IMR-90 (cell line): ENCODE measurements around the gene RXRB. TPM values are rescaled to one million over a fixed set of nuclear protein-coding genes. Genes with fewer than 3 reads are reported as not detected.
A peak's percentile ranks its signal among the peaks of the same experiment; 100 is the strongest.

Source experiments
- ATAC-seq: fragments of 200-7000 bp; cut with Tn5 transposase; 2 replicates; pipeline ENCODE4 v1.9.1; 2020; ENCODE audit warnings: low read depth, mild to moderate bottlenecking, moderate library complexity
- BruUV-seq: library from RNA; stranded (reverse); fragments of 400-500 nt; replicated peaks from 2 replicates; lab custom pipeline; 2021; lab: Mats Ljungman, UMichigan
- CTCF ChIA-PET: fragments of 300-600 bp; formaldehyde crosslinking; extraction: SDS; loops from one replicate; lab custom pipeline; 2021; ENCODE audit warnings: antibody characterized with exemption; lab: Yijun Ruan, JAX
- POLR2A ChIA-PET: fragments of 300-600 bp; sonication (Branson Sonifier 250); formaldehyde crosslinking; loops from one replicate; lab custom pipeline; 2022; ENCODE audit warnings: antibody characterized with exemption; ENCODE audit not compliant: unreplicated experiment; lab: Charles Lee
- DNase-seq: peaks from one replicate; pipeline ENCODE4 v3.0.0; 2013
- H2AFZ ChIP-seq: replicated peaks from 2 replicates; pipeline ENCODE3; 2013; ENCODE audit warnings: low read length, mild to moderate bottlenecking; ENCODE audit not compliant: poor library complexity
- H2AK5ac ChIP-seq: 2 replicates; pipeline ENCODE4 v1.6.1; 2013; ENCODE audit warnings: low read depth, low read length, inconsistent platforms
- H2AK9ac ChIP-seq: replicated peaks from 2 replicates; pipeline ENCODE3; 2013; ENCODE audit warnings: mild to moderate bottlenecking, low read depth, low read length, moderate library complexity; ENCODE audit not compliant: poor library complexity
- H2BK120ac ChIP-seq: 2 replicates; pipeline ENCODE4 v1.6.1; 2013; ENCODE audit warnings: low read depth, low read length, inconsistent platforms
- H2BK15ac ChIP-seq: 3 replicates; pipeline ENCODE4 v1.6.1; 2013; ENCODE audit warnings: low read depth, low read length, inconsistent platforms
- H2BK20ac ChIP-seq: 2 replicates; pipeline ENCODE4 v1.6.1; 2013; ENCODE audit warnings: low read depth, mild to moderate bottlenecking, inconsistent platforms, low read length, moderate library complexity
- H2BK5ac ChIP-seq: 2 replicates; pipeline ENCODE4 v1.6.1; 2013; ENCODE audit warnings: mild to moderate bottlenecking, low read depth, low read length, inconsistent platforms; ENCODE audit not compliant: poor library complexity, severe bottlenecking
- H3K14ac ChIP-seq: replicated peaks from 2 replicates; pipeline ENCODE4 v1.6.1; 2013; ENCODE audit warnings: low read depth, low read length, inconsistent platforms
- H3K18ac ChIP-seq: 2 replicates; pipeline ENCODE4 v1.6.1; 2013; ENCODE audit warnings: low read depth, low read length, control low read depth
- H3K23ac ChIP-seq: 2 replicates; pipeline ENCODE4 v1.6.1; 2013; ENCODE audit warnings: low read depth, low read length, inconsistent platforms
- H3K27ac ChIP-seq: 2 replicates; pipeline ENCODE4 v1.5.1; 2013; ENCODE audit warnings: mild to moderate bottlenecking, control low read depth, low read length; ENCODE audit not compliant: insufficient read depth
- H3K27me3 ChIP-seq: 2 replicates; pipeline ENCODE4 v1.6.1; 2013; ENCODE audit warnings: low read length; ENCODE audit not compliant: control insufficient read depth, insufficient read depth
- H3K36me3 ChIP-seq: 2 replicates; pipeline ENCODE4 v1.6.1; 2013; ENCODE audit warnings: low read length, mixed read lengths; ENCODE audit not compliant: control insufficient read depth, insufficient read depth
- H3K4ac ChIP-seq: 2 replicates; pipeline ENCODE4 v1.6.1; 2013; ENCODE audit warnings: low read depth, low read length, inconsistent platforms
- H3K4me1 ChIP-seq: 2 replicates; pipeline ENCODE4 v1.6.1; 2013; ENCODE audit warnings: low read length, mixed read lengths; ENCODE audit not compliant: control insufficient read depth, insufficient read depth
- H3K4me2 ChIP-seq: 2 replicates; pipeline ENCODE4 v1.6.1; 2013; ENCODE audit warnings: low read depth, mild to moderate bottlenecking, control low read depth, low read length, moderate library complexity
- H3K4me3 ChIP-seq: 2 replicates; pipeline ENCODE4 v1.5.1; 2013; ENCODE audit warnings: low read depth, mild to moderate bottlenecking, control low read depth, low read length, moderate library complexity; ENCODE audit not compliant: insufficient read depth
- H3K56ac ChIP-seq: 2 replicates; pipeline ENCODE4 v1.6.1; 2013; ENCODE audit warnings: low read length, inconsistent platforms; ENCODE audit not compliant: insufficient read depth; ENCODE audit errors: extremely low read depth
- H3K79me1 ChIP-seq, 2 experiments: 2 replicates each; pipeline ENCODE4 v1.6.1; 2013; ENCODE audit warnings: low read length in 2 of 2, inconsistent platforms in 1 of 2, low read depth in 1 of 2
- H3K9ac ChIP-seq: 2 replicates; pipeline ENCODE4 v1.6.1; 2013; ENCODE audit warnings: low read depth, low read length, control low read depth
- H3K9me1 ChIP-seq: 2 replicates; pipeline ENCODE4 v1.6.1; 2013; ENCODE audit warnings: low read length, inconsistent platforms; ENCODE audit not compliant: insufficient read depth
- H3K9me3 ChIP-seq: 2 replicates; pipeline ENCODE4 v1.6.1; 2013; ENCODE audit warnings: low read length; ENCODE audit not compliant: control insufficient read depth, insufficient read depth
- H4K20me1 ChIP-seq: 2 replicates; pipeline ENCODE4 v1.6.1; 2013; ENCODE audit warnings: low read length, inconsistent platforms; ENCODE audit not compliant: insufficient read depth
- H4K5ac ChIP-seq: 2 replicates; pipeline ENCODE4 v1.6.1; 2013; ENCODE audit warnings: mild to moderate bottlenecking, low read depth, low read length, control low read depth
- H4K8ac ChIP-seq, 2 experiments: 2 replicates each; pipeline ENCODE4 v1.6.1; 2013; ENCODE audit warnings: low read depth in 2 of 2, low read length in 2 of 2, control low read depth in 1 of 2, inconsistent platforms in 1 of 2
- H4K91ac ChIP-seq: 2 replicates; pipeline ENCODE4 v1.6.1; 2013; ENCODE audit warnings: low read depth, low read length, inconsistent platforms; ENCODE audit not compliant: insufficient read depth
- CHD1 ChIP-seq: IDR thresholded peaks from 2 replicates; pipeline ENCODE4 v1.6.1; 2012; ENCODE audit warnings: low read depth, low read length, improper control_type of control experiment
- MAZ ChIP-seq: IDR thresholded peaks from 2 replicates; pipeline ENCODE4 v1.6.1; 2012; ENCODE audit warnings: low read depth, mild to moderate bottlenecking, low read length, improper control_type of control experiment, moderate library complexity, borderline replicate concordance
- NFE2L2 ChIP-seq: fragments of 150-350 bp; IDR thresholded peaks from 2 replicates; pipeline ENCODE4 v1.6.1; 2016; ENCODE audit warnings: low read depth, mild to moderate bottlenecking, low read length
- USF2 ChIP-seq: fragments of 150-350 bp; IDR thresholded peaks from 2 replicates; pipeline ENCODE4 v1.6.1; 2017; ENCODE audit warnings: mild to moderate bottlenecking, antibody characterized with exemption, low read length, low read depth
- WGBS, 2 experiments: methylation state at CpG; one replicate each; pipeline versions ENCODE4 v1.1.5 to v1.1.7; 2013; ENCODE audit warnings: missing lambda C conversion rate in 2 of 2; ENCODE audit not compliant: insufficient read length in 1 of 2; ENCODE audit errors: extremely low coverage in 2 of 2; 5-methylcytosine and 5-hydroxymethylcytosine counted together
- dilution Hi-C: fragments of 300-500 bp; cut with HindIII; formaldehyde crosslinking; loops from one replicate; pipeline ENCODE4 v1.14.3; 2018; ENCODE audit warnings: low sequenced_read_pairs; ENCODE audit not compliant: unreplicated experiment
- in situ Hi-C: fragments of 300-500 bp; cut with MboI; formaldehyde crosslinking; loops from 3 replicates; pipeline ENCODE4 v1.14.3; 2019; ENCODE audit warnings: low sequenced_read_pairs, inconsistent platforms, mixed read lengths
- intact Hi-C: fragments of 100-400 bp; cut with micrococcal nuclease; formaldehyde crosslinking; loops from 2 replicates; pipeline ENCODE4 v1.10.0; 2022
- polyA plus RNA-seq, 3 experiments: library from polyadenylated mRNA; depleted of rRNA; stranded (reverse); fragments of >200 nt; gene quantifications; 2 replicates each; pipeline ENCODE4 v1.2.3, GENCODE V29; 2012; ENCODE audit warnings: low replicate concordance in 1 of 3
- total RNA-seq: library from RNA; depleted of rRNA; stranded (reverse); fragments of >200 nt; gene quantifications from 2 replicates; pipeline ENCODE4 v1.2.3, GENCODE V29; 2012
- TF ChIP-seq, protein P1 (sequence below): fragments of 150-350 bp; IDR thresholded peaks from 2 replicates; pipeline ENCODE4 v1.6.1; 2016; ENCODE audit warnings: low read depth, mild to moderate bottlenecking, low read length, moderate library complexity, borderline replicate concordance

The RXRB gene
- total and polyA plus RNA-seq, 2 of the 4 experiments (the other 2 are of a cell fraction): 18.6 to 53.7 TPM

- BruUV-seq: no TSS peak
- H3K9me3 ChIP-seq: no peaks in the 10 kb centered on the region
- H3K4me2 ChIP-seq: no peak overlapping the region
- H3K14ac ChIP-seq: no peak overlapping the region
- H3K23ac ChIP-seq: no peak overlapping the region
- dilution Hi-C loops: no loop called here
- TF ChIP-seq, protein P1, sequence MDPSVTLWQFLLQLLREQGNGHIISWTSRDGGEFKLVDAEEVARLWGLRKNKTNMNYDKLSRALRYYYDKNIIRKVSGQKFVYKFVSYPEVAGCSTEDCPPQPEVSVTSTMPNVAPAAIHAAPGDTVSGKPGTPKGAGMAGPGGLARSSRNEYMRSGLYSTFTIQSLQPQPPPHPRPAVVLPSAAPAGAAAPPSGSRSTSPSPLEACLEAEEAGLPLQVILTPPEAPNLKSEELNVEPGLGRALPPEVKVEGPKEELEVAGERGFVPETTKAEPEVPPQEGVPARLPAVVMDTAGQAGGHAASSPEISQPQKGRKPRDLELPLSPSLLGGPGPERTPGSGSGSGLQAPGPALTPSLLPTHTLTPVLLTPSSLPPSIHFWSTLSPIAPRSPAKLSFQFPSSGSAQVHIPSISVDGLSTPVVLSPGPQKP: no peak
- no peak for TF ChIP-seq MAZ
- no peak for TF ChIP-seq CHD1
- TF ChIP-seq NFE2L2: no peak
- TF ChIP-seq USF2: no peak
- H3K27ac ChIP-seq: no peak overlapping the region
- H4K8ac ChIP-seq: no peak overlapping the region
- H2AK5ac ChIP-seq: no peak overlapping the region
- DNase-seq: no peak
- peaks cover 16% of the 10 kb centered on the region for H3K27me3 ChIP-seq
- H3K4ac ChIP-seq: no peak overlapping the region
- H3K79me1 ChIP-seq: no peaks in the 10 kb centered on the region
- no peak overlapping the region for H4K91ac ChIP-seq
- no peak overlapping the region for H2BK15ac ChIP-seq
- intact Hi-C loops: no loop called here
- POLR2A ChIA-PET: no interaction called here
- no peaks in the 10 kb centered on the region for H3K4me1 ChIP-seq
- peak overlapping the region; percentile 61 for H2AK9ac ChIP-seq
- H4K5ac ChIP-seq: no peak overlapping the region
- H2BK20ac ChIP-seq: no peak overlapping the region
- H3K36me3 ChIP-seq: no peaks in the 10 kb centered on the region
- 37% methylated on average over 2 of the region's 19 CpGs; no CpG with 5 or more reads in 1 of the 2 experiments for WGBS, 2 experiments
- H2BK120ac ChIP-seq: no peak overlapping the region
- H3K18ac ChIP-seq: no peak overlapping the region
- H2BK5ac ChIP-seq: no peak overlapping the region
- peak overlapping the region; percentile 51 for H2AFZ ChIP-seq
- H4K20me1 ChIP-seq: no peaks in the 10 kb centered on the region
- CTCF ChIA-PET: no interaction called here
- H3K9me1 ChIP-seq: no peaks in the 10 kb centered on the region
- in situ Hi-C loops: no loop called here
- H3K9ac ChIP-seq: no peak overlapping the region
- no peak overlapping the region for H3K56ac ChIP-seq
- no peak for ATAC-seq
- no peak overlapping the region for H3K4me3 ChIP-seq
These were observed 22.7 kb downstream of the RXRB start for GRCh38 chr6:33177552-33178446.
